ENCODE results near the gene MED14.

DNA sequence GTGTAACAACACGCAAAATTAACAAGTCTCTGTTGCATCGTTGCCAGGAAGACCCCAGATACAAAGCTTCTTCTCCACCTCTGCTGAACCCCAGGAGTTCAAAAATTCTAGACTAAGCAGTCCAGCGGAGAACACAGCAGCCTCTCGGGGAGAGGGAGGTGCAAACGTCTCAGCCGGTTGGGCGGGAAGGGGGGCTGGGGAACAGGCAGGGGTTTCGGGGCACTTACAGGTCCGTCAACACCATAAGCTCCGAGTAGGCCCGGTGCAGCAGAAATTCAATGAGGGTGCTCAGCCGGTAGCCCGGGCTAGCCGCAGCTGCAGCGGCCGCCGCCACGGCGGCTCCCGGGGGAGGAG, 394 bp downstream of the MED14 start:
- TF ChIP-seq, protein P1, sequence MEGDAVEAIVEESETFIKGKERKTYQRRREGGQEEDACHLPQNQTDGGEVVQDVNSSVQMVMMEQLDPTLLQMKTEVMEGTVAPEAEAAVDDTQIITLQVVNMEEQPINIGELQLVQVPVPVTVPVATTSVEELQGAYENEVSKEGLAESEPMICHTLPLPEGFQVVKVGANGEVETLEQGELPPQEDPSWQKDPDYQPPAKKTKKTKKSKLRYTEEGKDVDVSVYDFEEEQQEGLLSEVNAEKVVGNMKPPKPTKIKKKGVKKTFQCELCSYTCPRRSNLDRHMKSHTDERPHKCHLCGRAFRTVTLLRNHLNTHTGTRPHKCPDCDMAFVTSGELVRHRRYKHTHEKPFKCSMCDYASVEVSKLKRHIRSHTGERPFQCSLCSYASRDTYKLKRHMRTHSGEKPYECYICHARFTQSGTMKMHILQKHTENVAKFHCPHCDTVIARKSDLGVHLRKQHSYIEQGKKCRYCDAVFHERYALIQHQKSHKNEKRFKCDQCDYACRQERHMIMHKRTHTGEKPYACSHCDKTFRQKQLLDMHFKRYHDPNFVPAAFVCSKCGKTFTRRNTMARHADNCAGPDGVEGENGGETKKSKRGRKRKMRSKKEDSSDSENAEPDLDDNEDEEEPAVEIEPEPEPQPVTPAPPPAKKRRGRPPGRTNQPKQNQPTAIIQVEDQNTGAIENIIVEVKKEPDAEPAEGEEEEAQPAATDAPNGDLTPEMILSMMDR (IDR thresholded peaks at IDR 0.05; ENCODE audit: poor library complexity) = no peak
- TF ChIP-seq EZH2phosphoT487 (IDR thresholded peaks at IDR 0.05; ENCODE audit: low read depth, severe bottlenecking, unreplicated experiment) (no peak), EZH2 (IDR thresholded peaks at IDR 0.05; ENCODE audit: borderline replicate concordance) (no peak)
